Left ventricle myocardium superior (tissue), 1 donor: Measurements from ENCODE around the gene KCNQ2. TPM values are rescaled to one million over a fixed set of nuclear protein-coding genes. Genes with fewer than 3 reads are reported as not detected.
"Not testable (repeated sequence)": the region's sequence is repeated elsewhere in the genome, so short reads cannot be mapped to it uniquely, and the experiment has no call there.

ENCODE experiments used
- ATAC-seq: fragments of 200-7000 bp; cut with Tn5 transposase; one replicate; pipeline ENCODE4 v1.9.1; 2020; ENCODE audit warnings: mild to moderate bottlenecking, moderate library complexity
- DNase-seq: peaks from one replicate; pipeline ENCODE4 v3.0.0-alpha.2; 2020
- intact Hi-C: fragments of 100-400 bp; cut with micrococcal nuclease; formaldehyde crosslinking; loops from one replicate; pipeline ENCODE4 v1.11.0; 2022
- total RNA-seq: library from RNA; stranded (reverse); fragmentation: NEBNext Ultra II Directional; extraction: Animal tissue kit (Norgen Biotek cat#: 25700); gene quantifications from one replicate; pipeline ENCODE4 v1.2.1, GENCODE V29; 2021
- donor health status: DM: no; HTN: yes; CAD: no; lungs with severe emphysema.

KCNQ2 gene
- total RNA-seq, 1 donor from 2014 or later, result 0.52 TPM

- intact Hi-C loops, result loop anchor here (5.0 kb wide), 1 partner anchor 75 kb away; no protein-coding TSS in a partner anchor
- DNase-seq (peak; percentile 59), ATAC-seq (peak; percentile 73)
These were observed 90.5 kb downstream of the KCNQ2 start for GRCh38 chr20:63381781-63382431.

- no peak for DNase-seq
- no peak for ATAC-seq
- intact Hi-C loops, result loop anchor here (5.0 kb wide), 1 partner anchor 73 kb away; no protein-coding TSS in a partner anchor
These were observed 92.0 kb downstream of the KCNQ2 start for GRCh38 chr20:63380346-63380870.

- intact Hi-C loops, result loop anchor here (5.0 kb wide), 1 partner anchor 73 kb away; no protein-coding TSS in a partner anchor
- not testable (repeated sequence) for ATAC-seq, DNase-seq
These were observed 92.6 kb downstream of the KCNQ2 start for GRCh38 chr20:63379872-63380271.

DNA sequence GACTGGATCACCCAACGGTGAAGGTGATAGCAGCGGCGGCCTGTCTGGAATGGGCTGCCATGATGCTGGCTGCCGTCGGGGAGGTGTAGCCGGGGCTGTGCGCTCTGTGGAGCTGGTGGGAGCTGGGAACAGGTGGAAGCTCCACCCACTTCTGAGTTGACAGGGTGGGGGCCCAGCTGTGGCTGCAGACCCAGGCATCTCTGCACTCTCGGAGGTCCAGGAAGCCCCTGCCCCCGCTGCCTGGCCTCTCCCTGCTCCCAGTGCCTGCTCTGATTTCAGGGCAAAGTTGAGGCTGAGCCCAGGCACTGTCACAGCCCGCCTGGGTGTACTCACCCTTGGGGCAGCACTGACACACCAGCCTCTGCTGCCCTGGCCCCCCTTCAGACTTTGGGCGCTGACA, 93.2 kb downstream of the KCNQ2 start:
- intact Hi-C loops, result no loop called here
- ATAC-seq, result no peak
- DNase-seq, result no peak

DNA sequence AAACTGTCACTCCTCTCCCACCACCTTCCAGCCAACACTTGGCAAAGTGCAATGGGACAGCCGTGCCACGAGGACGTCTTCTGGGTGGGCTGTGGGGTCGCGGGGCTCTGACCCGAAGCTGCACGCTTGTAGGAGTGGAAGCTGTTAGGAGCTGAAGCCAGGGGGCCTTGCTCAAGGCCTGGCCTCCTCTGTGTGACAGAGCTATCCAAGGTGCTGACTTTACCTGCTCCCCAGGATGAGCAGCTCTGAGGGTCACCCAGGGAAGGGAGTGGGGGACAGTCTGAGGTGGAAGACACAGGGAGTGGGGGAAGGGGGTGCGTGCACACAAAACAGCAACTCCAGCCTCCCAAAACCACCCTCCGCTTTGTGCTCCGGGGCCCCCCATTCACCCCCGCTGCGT, 93.8 kb downstream of the KCNQ2 start:
- intact Hi-C loops, result no loop called here
- no peak for DNase-seq
- ATAC-seq, result no peak

GRCh38 chr20:63377951-63378381, 94.5 kb downstream of the KCNQ2 start:
- intact Hi-C loops, result no loop called here
- ATAC-seq (no peak), DNase-seq (no peak)

DNA sequence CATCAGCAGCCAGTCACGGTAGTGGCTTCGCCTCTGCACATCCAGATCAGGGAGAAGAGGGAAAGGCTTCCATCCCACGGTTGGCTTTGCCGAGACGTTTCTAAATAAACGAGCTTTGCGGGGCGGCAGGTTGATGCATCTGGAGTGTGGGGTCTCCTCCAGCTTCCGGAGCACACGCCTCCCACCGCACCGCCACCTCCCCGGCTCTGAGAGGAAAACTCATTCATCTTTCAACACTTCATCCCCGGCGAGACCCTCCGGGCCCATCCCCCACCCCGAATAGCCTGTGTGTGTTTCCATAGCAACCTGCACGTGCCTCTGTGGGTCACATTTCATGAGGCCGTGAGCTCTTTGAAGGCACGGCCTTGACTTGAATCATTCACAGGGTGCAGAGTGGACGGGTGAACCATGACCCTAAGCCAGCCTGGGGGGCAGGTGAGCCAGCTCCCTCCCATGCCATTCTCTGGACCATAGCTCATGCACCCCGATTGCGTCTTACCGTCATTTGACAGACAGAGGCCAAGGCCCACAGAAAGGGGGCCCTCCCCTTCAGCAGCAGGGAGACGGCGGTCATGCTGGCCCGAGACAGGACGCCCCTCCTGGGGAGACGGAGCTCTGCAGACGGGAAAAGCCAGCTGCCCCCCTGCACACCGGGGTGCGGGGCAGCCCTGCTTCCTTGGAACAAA, 95.1 kb downstream of the KCNQ2 start:
- intact Hi-C loops, result no loop called here
- ATAC-seq, result no peak
- DNase-seq, result no peak

- no peak for ATAC-seq
- intact Hi-C loops, result no loop called here
- no peak for DNase-seq
These were observed 95.9 kb downstream of the KCNQ2 start for GRCh38 chr20:63376283-63377250.

DNA sequence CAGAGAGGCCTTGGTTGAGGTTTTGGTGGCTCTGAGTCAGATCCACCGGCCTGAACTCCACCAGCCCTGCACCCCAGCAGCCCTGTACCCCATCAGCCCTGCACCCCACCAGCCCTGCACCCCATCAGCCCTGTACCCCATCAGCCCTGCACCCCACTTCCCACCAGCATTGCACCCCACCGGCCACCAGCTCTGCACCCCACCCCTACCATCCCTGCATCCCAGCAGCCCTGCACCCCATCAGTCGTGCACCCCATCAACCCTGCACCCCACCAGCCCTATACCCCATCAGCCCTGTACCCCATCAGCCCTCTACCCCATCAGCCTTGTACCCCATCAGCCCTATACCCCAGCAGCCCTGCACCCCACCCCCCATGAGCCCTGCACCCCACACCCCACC, 97.0 kb downstream of the KCNQ2 start:
- ATAC-seq (no peak), DNase-seq (no peak)
- intact Hi-C loops, result no loop called here

DNA sequence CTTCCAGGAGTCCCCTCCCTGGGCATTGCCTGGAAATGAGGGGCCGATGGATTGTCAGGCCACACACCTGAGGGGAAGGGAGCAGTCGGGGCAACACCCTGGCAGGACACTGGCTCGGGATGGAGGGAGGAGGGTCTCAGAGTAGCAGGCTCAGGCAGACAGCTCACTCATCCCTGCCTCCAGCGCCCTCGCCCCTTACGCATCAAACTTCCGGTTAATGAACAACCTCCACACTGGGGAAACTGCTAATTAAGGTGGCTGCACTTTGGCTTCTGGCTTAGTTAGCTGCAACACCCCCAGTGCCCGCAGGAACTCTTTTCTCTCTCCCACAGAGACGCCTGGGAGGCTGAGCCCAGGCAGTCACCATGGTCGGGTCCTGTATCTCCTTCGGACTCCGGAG, 98.0 kb downstream of the KCNQ2 start:
- DNase-seq, result no peak
- intact Hi-C loops, result no loop called here
- no peak for ATAC-seq

DNA sequence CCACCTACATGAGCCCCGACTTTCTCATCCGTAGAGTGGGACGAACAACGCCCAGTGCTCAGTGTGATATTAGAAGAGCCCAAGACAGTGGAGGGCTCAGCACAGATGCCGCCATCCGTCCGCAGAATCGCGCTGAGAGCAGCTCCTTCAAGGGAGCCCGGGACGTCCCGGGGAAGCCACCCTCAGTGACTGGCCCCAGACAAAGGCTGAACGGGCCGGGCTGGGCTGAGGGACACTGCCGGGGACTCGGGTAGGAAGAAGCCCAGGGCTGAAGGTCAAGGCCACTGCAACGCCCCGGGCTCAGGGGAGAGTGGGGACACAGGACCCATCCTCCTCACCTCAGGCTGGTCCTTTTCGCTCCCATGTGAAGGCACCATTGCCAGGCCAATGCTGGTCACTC, 98.5 kb downstream of the KCNQ2 start:
- DNase-seq, result no peak
- intact Hi-C loops, result no loop called here

DNA sequence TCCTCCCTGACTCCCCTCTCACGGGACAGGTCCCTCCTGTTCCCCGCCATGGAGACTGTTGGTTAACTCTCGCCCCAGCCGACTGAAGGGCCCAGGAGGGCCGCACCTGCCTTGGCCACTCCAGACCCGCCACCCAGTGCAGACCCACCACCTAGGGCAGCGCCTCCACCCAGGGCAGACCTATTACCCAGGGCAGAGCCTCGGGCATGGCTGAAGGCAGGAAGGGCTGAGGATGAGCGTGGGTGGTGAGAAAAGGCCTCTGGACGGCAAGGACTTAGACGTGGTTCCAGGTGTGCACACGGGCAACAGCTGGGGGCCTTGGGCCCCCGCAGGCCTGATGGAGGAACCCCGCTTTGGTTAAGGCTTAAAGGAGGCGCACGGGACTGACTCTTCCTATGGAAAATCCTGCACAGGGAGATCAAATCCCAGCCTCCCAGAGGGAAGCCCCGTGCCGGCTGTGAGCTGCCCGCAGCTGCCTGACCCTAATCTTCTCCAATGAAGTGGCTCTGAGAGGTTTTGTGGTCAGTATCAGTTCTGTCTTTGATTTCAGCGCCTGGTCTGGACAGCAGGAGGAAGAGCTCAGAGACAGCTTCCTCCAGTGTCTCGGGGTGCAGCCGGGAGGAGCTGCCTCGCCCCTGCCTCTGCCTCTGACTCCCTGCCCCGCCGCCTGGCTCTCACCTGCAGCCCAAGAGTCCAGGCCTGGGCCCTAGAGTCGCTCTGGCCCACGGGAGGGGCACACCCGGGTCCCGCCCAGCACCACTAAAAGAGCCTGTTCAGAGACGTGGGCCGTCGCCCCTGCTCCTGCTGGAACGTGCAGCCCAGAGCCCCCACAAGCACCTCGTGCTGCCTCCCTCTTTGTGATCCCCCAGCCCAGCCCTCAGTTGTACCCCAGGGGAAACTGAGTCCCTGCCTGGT, 99.2 kb downstream of the KCNQ2 start:
- no peak for DNase-seq
- ATAC-seq, result no peak
- intact Hi-C loops, result no loop called here

More for the DNA sequence above, 98.5 kb downstream of the KCNQ2 start:
- no peak for ATAC-seq

DNA sequence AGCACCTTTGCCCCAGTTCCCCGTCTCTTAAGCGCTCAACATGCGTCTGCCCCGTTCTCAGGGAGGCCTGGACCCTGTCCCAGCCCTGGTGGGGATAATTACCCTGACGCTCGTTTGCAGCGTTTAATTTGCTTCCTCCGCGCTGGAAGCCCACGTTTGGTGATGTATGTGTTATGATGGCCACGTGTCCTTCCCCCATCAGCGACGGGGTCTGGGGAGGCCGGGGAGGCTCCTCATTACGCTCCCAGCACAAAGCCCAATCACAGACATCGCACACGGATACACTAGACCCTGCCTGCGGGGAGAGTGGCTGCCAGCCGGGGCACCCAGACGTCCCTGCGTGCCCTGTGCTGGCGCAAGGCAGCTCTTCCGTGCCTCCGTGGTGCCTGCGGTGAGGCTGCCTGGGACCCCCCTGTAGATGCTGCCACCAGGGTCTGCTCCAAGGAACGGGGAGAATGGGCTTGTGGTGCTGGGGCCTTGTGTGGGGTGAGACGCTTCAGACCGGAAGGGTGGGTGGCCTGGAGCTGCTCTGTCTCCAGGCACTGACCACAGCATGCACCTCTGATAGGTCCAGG, 101.1 kb downstream of the KCNQ2 start:
- peak; percentile 16 for ATAC-seq
- intact Hi-C loops, result no loop called here
- DNase-seq, result no peak

DNA sequence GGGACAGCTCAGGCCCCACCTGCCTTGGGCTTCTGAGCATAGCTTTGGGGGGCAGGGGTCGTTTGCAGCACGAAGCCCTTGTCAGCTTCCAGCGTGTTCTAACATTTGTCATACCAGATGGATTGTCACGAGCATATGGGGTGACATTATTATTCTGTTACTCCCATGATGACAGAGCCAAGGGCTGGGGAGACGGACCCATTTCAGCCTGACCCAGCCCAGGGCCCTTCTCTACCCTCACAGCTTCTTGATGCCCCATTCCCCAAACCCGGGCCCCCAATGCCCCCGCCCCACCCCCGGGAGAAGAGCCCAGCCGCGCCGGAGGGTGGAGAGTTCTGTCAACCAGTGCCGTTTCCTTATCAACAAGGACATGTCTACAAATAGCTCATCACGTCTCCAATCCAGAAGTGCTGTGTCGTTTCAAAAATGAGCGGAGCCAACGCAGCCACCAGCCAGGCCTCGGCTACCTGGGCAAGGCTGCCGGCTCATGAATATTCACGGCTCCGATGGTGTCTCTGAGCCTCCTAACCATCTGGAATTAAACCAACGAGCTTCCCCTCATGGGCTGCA, 101.8 kb downstream of the KCNQ2 start:
- intact Hi-C loops, result no loop called here
- peak; percentile 87 for ATAC-seq
- peak; percentile 60 for DNase-seq

DNA sequence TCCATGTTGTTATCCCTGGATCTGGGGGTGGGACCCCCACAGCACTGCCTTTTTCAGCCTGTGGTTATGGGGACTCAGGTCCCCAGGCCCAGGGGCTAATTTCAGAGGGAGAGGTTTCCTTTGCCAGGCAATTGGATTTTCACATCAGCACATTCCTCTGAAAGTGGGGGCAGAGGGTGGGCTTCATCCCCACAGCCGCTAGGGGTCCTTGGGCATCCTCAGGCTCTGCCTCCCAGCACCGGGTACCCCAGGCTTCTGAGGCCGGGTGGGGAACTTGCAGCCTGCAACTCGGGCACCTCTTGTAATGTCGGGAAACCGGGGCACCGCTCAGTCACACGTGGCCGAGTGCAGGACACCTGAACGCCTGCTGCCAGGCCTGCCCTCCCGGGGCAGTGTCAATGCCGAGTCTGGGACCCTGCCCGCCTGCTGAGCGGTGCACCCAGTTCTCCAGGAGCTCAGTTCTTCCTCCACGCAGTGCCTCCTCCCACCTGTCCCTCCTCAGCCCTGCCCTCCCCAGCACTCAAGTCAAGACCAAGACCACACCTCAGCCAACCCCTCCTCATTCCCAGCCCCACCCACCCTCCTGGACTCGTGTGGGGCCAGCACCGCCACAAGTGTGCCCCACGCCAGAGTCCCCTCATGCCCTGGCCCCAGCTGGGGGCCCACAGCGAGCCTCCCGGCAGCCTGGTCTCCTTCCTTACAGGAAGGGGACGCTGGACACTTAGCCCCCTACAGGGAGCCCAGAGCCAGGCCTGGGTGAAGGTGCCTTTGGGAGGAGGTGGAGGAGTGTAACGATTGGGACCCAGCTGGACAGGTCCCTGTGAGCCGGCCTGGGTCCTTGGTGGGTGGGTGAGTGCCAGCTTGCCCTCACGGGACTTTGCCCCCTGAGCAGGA, 102.5 kb downstream of the KCNQ2 start:
- intact Hi-C loops, result no loop called here
- DNase-seq (no peak), ATAC-seq (peak; percentile 43)

DNA sequence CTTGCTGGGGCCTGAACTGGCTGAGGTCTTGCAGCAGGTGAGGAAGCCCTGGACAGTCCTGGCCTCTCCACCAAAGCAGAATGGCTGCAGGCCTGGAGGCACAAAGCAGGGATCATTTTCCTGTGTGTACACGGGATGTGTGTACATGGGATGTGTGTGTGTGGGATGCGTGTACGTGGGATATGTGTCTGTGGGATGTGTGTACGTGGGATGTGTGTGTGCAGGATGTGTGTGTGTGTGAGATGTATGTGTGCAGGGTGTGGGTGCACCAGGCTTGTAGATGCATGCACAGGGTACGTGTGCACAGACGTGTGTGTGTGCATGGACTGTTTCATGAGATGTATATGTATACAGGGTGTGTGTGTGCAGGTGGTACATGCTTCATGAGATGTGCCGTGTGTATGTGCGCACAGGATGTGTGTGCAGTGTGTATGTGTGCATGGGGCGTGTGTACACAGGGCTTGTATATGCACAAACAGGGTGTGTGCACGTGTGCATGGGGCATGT, 103.4 kb downstream of the KCNQ2 start:
- intact Hi-C loops, result no loop called here
- DNase-seq, result no peak
- ATAC-seq, result no peak

DNA sequence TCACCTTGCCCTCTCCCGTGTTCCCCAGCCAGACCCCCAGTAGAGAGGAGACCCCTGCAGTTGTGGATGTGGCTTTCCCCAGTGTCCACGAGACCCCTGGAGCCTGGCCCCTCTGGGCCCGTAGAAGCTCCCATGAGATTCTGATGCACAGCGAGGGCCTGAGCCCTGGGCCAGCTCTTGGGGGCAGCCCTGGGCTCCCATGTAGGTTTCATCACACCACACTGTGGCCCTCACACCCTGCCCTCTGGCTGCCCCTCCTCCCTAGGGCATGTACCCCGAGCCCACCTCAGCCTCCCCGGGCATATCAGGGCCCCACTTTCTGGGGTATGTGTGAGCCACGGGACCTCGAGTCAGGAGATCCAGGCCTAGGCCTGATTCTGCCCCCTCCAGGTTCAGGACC, 104.3 kb downstream of the KCNQ2 start:
- no peak for DNase-seq
- intact Hi-C loops, result no loop called here
- no peak for ATAC-seq
